ENCODE results near the gene COTL1. TPM values are rescaled to one million over a fixed set of nuclear protein-coding genes. Genes with fewer than 3 reads are reported as not detected.

Gene COTL1
- total RNA-seq, 1 donor from 2014 or later, result 35.3 TPM

GRCh38 chr16:84649511-84649861 is 31.6 kb upstream of the COTL1 start:
- Histone ChIP-seq H3K36me3 (ENCODE audit: control insufficient read depth, insufficient read depth, low read length) (peaks cover 11% of the 10 kb centered on the region), H3K27me3 (ENCODE audit: control insufficient read depth, insufficient read depth, low read length) (no peaks in the 10 kb centered on the region), H3K4me3 (ENCODE audit: low read depth, low read length) (peak overlapping the region; percentile 80)
- no peak for DNase-seq (ENCODE audit: low read depth)
- TF ChIP-seq CTCF (IDR thresholded peaks at IDR 0.05; ENCODE audit: insufficient read depth, low read length, severe bottlenecking), result no peak
- FAIRE-seq, result no peak

GRCh38 chr16:84648595-84649510 is 31.0 kb upstream of the COTL1 start:
- DNase-seq (ENCODE audit: low read depth) (no peak), FAIRE-seq (no peak)
- Histone ChIP-seq H3K4me3 (ENCODE audit: low read depth, low read length) (peak overlapping the region; percentile 80), H3K36me3 (ENCODE audit: control insufficient read depth, insufficient read depth, low read length) (peaks cover 11% of the 10 kb centered on the region), H3K27me3 (ENCODE audit: control insufficient read depth, insufficient read depth, low read length) (no peaks in the 10 kb centered on the region)
- no peak for TF ChIP-seq CTCF (IDR thresholded peaks at IDR 0.05; ENCODE audit: insufficient read depth, low read length, severe bottlenecking)

- FAIRE-seq (no peak), DNase-seq (ENCODE audit: low read depth) (no peak)
- H3K36me3 ChIP-seq (ENCODE audit: control insufficient read depth, insufficient read depth, low read length), result peaks cover 11% of the 10 kb centered on the region
These were observed 30.1 kb upstream of the COTL1 start, which contains the start of gene KLHL36 for GRCh38 chr16:84647828-84648594. Gene KLHL36 (plus strand): TSS chr16:84648511. CDS start chr16:84650868, 2,357 bp downstream.

GRCh38 chr16:84643674-84644073 is 25.8 kb upstream of the COTL1 start:
- TF ChIP-seq CTCF (IDR thresholded peaks at IDR 0.05; ENCODE audit: insufficient read depth, low read length, severe bottlenecking), result no peak
- no peaks in the 10 kb centered on the region for H3K27me3 ChIP-seq (ENCODE audit: control insufficient read depth, insufficient read depth, low read length)
- H3K4me3 ChIP-seq (ENCODE audit: low read depth, low read length), result no peak overlapping the region
- peak; percentile 60 for DNase-seq (ENCODE audit: low read depth)
- no peaks in the 10 kb centered on the region for H3K36me3 ChIP-seq (ENCODE audit: control insufficient read depth, insufficient read depth, low read length)
- FAIRE-seq, result no peak

More at GRCh38 chr16:84647828-84648594, 30.1 kb upstream of the COTL1 start, which contains the start of gene KLHL36:
- Histone ChIP-seq H3K27me3 (ENCODE audit: control insufficient read depth, insufficient read depth, low read length) (no peaks in the 10 kb centered on the region), H3K4me3 (ENCODE audit: low read depth, low read length) (peak within 1 kb of the TSS; percentile 80)
- TF ChIP-seq CTCF (IDR thresholded peaks at IDR 0.05; ENCODE audit: insufficient read depth, low read length, severe bottlenecking), result no peak

GRCh38 chr16:84643180-84643583 is 25.3 kb upstream of the COTL1 start:
- Histone ChIP-seq H3K36me3 (ENCODE audit: control insufficient read depth, insufficient read depth, low read length) (no peaks in the 10 kb centered on the region), H3K4me3 (ENCODE audit: low read depth, low read length) (no peak overlapping the region), H3K27me3 (ENCODE audit: control insufficient read depth, insufficient read depth, low read length) (no peaks in the 10 kb centered on the region)
- FAIRE-seq (no peak), DNase-seq (ENCODE audit: low read depth) (peak; percentile 93)
- no peak for TF ChIP-seq CTCF (IDR thresholded peaks at IDR 0.05; ENCODE audit: insufficient read depth, low read length, severe bottlenecking)

All from bronchial epithelial cell (primary cell).